Stimulated activated CD4-positive, alpha-beta T cell treated with anti-CD3 and anti-CD28 coated beads, TNF-alpha, amount 100 ng/mL, for 4 hours (primary cell): ENCODE measurements around the gene PFN4.
A peak's percentile ranks its signal among the peaks of the same experiment; 100 is the strongest.

Experiments used
- DNase-seq, 3 experiments: peaks; one replicate each; pipeline ENCODE4 v3.0.0-alpha.2; 2020; ENCODE audit warnings: low read depth in 3 of 3

The PFN4 gene

DNA sequence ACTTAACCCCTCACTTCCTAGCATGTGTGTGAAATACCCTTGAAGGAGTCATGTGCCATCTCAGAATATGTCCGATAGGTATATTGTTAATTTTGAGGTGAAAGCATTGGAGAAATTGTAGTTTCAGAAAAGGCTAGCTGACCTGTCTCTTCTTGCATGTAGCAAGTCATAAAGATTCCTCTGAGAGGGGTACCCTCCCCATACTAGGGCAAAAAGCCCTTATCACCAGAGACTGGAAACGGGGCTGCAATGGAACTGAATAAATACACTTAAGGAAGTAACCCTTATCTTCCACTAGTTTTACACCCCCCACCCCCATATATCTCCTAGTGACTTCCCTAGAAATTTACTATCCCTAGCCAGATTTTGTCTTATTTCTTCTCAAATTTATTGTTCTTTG, 45.3 kb downstream of the PFN4 start:
- no peak for DNase-seq

DNA sequence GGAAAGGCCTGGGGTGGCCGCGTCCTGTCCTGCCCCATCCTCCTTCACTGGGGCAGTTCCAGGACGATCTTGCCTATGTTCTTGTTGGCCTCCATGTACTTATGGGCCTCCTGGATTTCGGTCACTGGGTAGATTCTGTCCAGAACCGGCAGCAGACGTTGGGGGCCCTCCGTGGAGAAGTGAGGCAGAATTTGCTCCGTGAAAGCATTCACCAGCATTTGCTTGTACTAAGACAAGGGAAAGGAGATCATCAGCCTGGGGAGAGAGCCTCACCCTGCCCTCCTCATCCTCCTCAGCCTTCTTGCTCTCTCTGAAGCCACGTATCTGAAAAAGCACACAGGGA, 45.6 kb downstream of the PFN4 start:
- DNase-seq: no peak

DNA sequence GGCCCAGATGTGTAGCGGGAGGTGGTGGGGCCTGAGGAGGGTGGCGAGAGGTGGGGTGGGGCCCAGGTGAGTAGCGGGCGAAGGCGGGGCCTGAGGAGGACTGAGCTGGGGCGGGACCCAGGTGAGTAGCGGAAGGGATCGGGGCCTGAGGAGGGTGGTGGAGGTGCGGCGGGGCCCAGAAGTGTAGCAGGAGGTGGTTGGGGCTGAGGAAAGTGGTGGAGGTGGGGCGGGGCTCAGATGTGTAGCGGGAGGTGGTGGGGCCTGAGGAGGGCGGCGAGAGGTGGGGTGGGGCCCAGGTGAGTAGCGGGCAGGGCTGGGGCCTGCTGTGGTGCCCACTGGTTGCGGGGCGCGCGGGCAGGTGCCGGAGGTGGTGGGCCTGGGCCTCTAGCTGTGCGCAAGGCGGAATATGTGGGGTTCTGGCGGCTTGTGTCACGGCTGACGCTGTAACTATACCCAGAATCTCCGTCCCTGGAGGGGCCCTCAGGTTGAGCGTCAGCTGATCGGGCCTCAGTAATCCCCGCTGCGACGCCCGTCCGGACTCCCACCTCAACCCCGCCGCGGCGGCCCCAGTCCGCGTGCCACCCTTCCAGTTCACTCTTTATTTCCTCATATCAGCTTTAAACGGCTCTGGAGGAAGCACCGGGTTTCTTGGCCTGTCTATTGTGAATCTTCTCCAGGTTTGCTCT, 46.1 kb downstream of the PFN4 start:
- no peak for DNase-seq

DNA sequence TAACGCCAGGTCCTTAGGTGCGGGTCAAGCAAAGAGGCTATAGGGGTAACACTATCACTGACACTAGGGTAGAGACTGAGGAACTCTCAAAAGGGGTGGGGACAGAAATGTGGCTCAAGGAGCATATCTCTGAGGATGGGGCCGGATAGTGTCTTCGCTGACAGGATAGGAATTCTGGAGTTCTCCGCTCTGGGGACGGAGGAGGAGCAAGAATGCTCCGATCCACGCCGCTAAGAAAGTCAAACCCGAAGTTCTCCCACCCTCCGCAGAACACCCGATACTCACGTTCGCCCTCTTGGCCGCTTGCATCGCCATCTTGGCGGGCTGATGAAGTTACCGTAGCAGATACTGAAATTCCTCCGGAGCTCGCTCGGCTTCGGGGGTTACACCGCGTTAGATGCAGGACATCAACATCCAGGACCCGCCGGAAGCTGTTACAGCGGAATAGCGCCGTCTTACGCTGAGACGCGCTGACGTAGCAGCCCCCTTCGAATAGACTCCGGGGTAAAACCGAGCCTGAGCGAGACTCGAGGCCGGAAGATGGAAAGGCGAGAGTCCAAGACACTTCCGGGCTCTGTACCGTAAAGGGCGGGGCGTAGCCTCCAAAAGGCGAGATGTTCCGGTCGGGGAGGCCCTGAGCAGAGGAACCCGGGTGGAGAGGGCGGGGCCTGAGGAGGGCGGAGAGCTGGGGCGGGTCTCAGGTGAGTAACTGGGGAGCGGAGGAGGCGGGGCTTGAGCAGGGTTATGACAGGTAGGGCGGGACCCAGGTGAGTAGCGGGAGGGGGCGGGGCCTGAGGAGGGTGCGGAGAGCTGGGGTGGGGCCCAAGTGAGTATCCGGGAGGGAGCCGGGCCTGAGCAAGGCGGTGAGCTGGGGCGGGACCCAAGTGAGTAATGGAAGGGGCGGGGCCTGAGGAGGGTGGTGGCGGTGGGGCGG, 47.0 kb downstream of the PFN4 start, which contains the start of gene SF3B6:
SF3B6 (minus strand) TSS at position 412 of the 934 bp plus-strand sequence; CDS start at position 315, 97 bp downstream.
- DNase-seq: peak; percentile 99 to 100 (median 99)

DNA sequence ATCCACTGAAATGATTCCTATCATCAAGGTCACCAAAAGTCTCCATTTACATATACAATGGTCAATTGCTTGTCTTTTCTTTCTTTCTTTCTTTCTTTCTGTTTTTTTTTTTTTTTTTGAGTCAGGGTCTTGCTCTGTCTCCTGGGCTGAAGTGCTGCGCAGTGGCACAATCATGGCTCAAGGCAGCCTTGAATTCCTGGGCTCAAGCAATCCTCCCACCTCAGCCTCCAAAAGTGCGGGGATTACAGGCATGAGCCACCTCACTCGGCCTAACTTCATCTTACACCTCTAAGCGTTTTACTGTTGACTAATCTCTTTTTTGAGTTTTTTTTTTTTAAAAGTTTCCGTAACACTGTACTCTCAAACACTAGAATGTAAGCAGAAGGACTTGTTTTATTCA, 47.9 kb downstream of the PFN4 start:
- no peak for DNase-seq

DNA sequence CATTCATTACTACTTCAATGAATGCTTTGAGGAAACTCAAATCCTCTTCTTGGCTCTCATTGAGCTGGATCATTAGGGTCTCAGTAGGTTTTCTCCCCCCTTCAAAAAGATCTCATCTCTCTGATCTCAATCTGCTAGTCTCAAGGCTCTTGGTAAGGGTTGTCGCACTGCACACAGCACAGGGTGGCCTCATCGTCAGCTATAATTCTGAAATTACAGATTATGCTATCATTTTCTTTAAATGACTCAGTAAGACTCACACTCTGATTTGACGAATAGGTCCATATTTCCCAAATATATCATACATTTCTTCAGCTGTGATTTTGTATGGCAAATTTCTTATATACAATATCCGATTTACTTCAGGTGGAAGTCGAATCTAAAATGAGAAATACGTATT, 49.3 kb downstream of the PFN4 start:
- DNase-seq: no peak

DNA sequence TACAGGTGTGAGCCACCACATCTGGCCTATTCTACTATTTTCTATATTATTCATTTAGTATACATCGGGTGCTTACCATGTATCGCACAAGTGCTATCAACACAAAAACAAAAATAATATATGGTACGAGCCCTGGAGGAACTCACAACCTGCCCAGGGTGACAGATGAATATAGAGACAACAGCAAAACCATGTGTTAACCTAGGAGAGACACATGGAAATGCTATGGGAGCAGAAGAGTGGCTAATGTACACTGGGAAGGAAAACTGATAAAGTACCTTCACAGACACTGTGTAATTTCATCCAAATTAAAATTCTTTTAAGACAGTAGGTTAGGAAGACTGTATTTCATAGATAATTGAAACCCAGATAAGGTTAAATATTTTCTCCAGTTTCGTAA, 50.9 kb downstream of the PFN4 start:
- DNase-seq: no peak

DNA sequence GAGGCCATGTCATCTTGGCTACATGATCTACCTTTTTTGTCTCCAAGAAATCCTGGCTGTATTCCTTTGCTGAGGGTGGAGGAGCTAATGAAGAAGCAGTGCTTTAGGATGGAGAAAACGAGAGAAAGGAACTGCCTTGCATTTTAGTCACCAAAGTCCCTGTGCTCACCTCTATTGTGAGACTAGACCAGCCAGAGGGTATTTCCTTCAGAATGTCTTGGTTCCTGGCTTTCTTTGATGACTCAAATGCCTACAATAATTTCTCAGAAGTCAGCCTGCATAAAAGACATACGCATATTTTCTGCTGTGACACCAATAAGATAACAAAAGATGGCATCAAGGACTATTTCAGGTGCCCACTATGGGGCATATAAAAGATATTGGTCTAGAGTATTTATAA, 57.8 kb downstream of the PFN4 start:
- no peak for DNase-seq
